GM23248 (cell line): ENCODE data around the gene CFL1.

Source experiments
- EZH2 ChIP-seq: fragments of 200-600 bp; sonication (generic); IDR thresholded peaks from 2 replicates; pipeline ENCODE4 v1.6.1; 2018; ENCODE audit warnings: antibody characterized with exemption, mild to moderate bottlenecking; ENCODE audit not compliant: insufficient read depth, poor library complexity, severe bottlenecking
- EZH2phosphoT487 ChIP-seq: fragments of 200-600 bp; sonication (generic); IDR thresholded peaks from 2 replicates; pipeline ENCODE4 v1.6.1; 2018; ENCODE audit warnings: antibody characterized with exemption, moderate library complexity, mild to moderate bottlenecking, low read depth; ENCODE audit not compliant: insufficient read depth

DNA sequence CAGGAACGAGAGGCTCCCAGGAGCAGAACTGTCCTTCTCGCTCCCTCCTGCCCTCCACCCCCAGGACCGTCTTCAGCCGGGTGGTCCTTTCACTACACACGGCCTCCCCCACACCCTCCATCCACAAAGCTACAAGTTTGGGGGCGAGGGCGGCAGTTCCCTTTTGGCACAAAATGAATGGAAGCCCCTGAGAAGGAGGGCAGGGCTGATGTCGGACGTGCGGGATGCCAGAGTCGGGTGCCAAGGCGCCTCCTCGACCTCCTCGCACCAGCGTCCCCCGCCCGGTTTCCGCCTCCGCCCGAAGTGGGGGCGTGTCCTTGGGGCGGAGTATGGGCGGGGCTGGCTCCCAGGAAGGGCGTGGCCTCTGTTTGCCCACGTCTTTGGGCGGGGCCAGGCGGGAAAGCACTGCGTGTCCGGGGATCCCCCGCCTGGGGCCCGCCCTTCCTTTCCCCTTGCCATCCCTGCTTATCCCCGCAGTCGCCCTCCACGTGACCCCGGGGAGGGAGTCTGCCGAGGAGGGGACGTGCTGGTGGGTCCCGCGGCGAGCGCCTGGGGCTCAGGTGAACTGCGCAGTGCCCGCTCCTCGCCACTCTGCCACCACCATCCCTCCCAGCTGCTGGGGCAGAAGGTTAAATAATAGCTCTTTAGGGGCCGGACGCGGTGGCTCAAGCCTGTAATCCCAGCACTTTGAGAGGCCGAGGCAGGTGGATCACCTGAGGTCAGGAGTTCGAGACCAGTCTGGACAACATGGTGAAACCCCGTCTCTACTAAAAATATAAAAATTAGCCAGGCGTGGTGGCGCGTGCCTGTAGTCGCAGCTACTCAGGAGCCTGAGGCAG is 15.6 kb upstream of the CFL1 start:
- TF ChIP-seq EZH2 (no peak), EZH2phosphoT487 (no peak)
